Measurements from ENCODE around the gene OSGIN1.

GRCh38 chr16:83957296-83957855, 4.3 kb downstream of the OSGIN1 start:
- no peak for TF ChIP-seq POLR2A (IDR thresholded peaks at IDR 0.05; ENCODE audit: extremely low read depth, insufficient read length)
- no peak for TF ChIP-seq CTCF (IDR thresholded peaks at IDR 0.05; ENCODE audit: low read depth, low read length)
- TF ChIP-seq MYC (IDR thresholded peaks at IDR 0.05; ENCODE audit: low read depth, low read length): no peak
